ENCODE results near the gene EMILIN2.
"Not testable (repeated sequence)": the region's sequence is repeated elsewhere in the genome, so short reads cannot be mapped to it uniquely, and the experiment has no call there.

EMILIN2 gene

DNA sequence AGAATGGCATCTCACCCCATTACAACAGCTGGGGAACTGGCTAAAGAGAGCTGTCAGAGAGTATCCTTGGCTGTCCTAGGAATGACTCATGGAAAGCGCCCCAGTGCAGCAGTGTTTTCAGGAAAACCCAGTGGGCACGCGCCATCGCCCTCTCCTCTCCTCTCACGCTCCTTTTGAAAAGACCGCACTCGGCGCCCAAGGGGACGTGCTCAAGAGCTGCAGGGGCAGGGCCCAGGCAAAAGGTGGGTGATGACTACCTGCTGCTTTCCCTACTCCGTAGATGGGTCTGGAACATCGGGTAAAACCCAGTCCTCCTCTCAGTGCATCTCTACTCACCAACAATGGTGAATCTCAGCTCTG is 68.1 kb downstream of the EMILIN2 start:
- Mint-ChIP-seq H3K9me3 (no peaks in the 10 kb centered on the region), H3K27ac (peak overlapping the region; percentile 84 to 91 (median 84)), H3K4me1 (peaks cover 38% of the 10 kb centered on the region), H3K36me3 (ENCODE audit: low read depth) (peaks cover 30% of the 10 kb centered on the region), H3K27me3 (ENCODE audit: low read depth) (no peaks in the 10 kb centered on the region), H3K4me3 (no peak overlapping the region)
- no peak for TF ChIP-seq CTCF (IDR thresholded peaks at IDR 0.05; ENCODE audit: unreplicated experiment in 3 of 3)

DNA sequence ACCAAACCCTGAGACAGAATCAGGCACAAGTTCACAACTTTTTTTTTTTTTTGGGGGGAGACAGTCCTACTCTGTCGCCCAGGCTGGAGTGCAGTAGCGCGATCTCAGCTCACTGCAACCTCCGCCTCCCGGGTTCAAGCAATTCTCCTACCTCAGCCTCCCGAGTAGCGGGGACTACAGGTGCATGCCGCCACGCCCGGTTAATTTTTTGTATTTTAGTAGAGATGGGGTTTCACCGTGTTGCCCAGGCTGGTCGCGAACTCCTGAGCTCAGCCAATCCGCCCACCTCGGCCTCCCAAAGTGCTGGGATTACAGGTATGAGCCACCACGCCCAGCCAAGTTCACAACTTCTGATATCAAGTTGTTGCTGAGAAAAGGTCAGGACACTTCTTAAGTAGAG is 68.7 kb downstream of the EMILIN2 start:
- Mint-ChIP-seq H3K27ac (peak overlapping the region in 1 of 3 experiments; percentile 89), H3K4me1 (peaks cover 38% of the 10 kb centered on the region), H3K36me3 (ENCODE audit: low read depth) (peaks cover 35% of the 10 kb centered on the region)
- H3K27me3 Mint-ChIP-seq (ENCODE audit: low read depth); H3K4me3 Mint-ChIP-seq; H3K9me3 Mint-ChIP-seq: not testable (repeated sequence)

DNA sequence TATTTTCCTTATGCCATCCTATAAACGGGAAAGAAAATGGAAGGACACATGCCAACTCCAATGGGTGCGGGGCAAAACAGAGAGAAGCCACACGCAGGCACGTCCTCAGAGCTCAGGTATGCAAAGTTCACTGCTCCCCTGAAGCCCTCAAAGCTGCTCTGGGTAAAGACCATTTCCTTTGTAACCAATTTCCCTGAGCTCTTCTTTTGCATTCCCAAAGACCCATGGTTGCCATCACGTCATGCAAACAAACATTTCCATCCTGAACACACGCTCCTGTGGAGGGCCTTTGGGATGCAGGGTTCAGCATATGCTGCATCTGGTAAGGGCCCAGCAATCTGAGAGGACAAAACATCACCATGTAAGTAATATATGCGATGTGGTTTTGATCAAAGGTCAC is 69.4 kb downstream of the EMILIN2 start:
- H3K4me1 Mint-ChIP-seq = peaks cover 38% of the 10 kb centered on the region
- TF ChIP-seq CTCF (IDR thresholded peaks at IDR 0.05; ENCODE audit: unreplicated experiment in 3 of 3) = no peak
- peaks cover 35% of the 10 kb centered on the region for H3K36me3 Mint-ChIP-seq (ENCODE audit: low read depth)
- H3K9me3 Mint-ChIP-seq = no peaks in the 10 kb centered on the region
- peak overlapping the region; percentile 89 to 91 (median 89) for H3K27ac Mint-ChIP-seq
- H3K4me3 Mint-ChIP-seq = no peak overlapping the region
- no peaks in the 10 kb centered on the region for H3K27me3 Mint-ChIP-seq (ENCODE audit: low read depth)

DNA sequence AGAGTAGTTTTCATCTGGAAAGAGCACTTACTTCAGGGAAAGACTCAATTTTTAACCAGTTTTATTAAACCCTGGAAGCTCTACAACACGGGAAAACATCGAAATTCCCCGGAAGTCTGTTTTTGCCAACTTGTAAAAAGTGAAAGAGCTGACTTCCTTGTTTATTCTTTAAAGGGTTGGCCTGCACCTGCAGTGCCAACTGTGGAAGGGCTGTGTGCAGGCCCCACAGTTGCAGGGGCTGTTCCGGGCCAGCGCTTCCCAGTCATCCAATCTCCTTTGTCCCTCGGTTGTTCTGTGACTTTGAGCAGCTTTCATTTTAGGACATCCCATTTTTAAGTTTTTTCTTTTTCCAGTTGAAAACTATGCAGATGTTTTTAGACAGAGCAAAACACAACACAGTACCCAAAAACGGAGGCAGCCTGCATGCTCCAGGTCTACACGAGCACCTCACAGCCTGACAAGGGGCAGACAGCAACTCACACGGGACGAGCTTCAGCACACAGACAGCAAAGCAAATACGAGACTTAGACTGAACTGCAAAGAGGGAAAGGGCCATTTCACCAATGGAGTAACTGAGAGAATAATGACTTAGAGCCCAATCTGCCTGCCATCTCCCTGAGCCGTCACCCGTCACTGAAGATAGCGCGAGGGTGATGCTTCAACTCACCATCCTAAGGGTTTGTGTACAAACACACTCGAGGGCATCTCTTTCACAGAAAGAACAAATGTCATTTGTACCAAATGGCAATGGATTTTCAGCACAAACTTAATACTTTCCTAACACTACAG is 70.6 kb downstream of the EMILIN2 start:
- Mint-ChIP-seq H3K36me3 (ENCODE audit: low read depth) (peaks cover 42% of the 10 kb centered on the region), H3K9me3 (no peaks in the 10 kb centered on the region), H3K27ac (peak overlapping the region; percentile 89 to 91 (median 89)), H3K4me1 (peaks cover 38% of the 10 kb centered on the region), H3K27me3 (ENCODE audit: low read depth) (no peaks in the 10 kb centered on the region), H3K4me3 (no peak overlapping the region)
- no peak for TF ChIP-seq CTCF (IDR thresholded peaks at IDR 0.05; ENCODE audit: unreplicated experiment in 3 of 3)

DNA sequence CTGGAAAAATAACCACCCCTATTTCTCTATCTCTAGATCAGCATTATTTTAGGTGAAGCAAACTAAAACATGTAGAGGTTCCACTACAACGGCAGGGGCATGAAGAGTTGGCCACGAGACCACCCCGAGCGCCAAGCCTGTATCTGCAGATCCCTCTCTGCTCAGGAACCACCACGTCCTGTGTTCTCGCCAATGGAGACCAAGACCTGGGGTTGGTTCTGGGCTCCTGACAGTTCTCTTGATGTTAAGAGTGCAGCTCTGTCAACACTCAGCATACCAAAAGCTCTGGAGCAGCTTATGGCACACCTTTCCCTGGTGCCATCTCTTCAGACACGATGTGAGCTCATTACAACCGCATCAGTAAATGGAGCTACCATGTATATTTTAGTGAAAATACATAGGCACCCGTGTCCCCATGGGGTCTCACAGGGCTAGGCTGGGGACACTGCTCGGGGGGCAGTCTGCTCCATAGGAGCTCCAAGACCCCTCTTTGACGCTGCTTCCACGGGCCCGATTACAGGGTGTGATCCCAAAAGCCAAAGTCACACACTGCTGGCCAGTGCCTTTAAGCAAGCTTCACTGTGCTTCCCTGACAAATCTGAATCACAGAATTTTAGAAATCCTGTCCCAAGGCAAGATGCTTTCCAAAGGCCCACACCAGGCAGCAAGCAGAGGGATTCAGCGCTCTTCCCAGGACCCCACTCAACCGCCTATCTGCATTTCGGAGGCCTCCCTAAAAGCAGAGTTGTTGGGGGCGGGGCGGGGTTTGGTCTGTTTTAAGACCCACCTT is 72.2 kb downstream of the EMILIN2 start:
- no peaks in the 10 kb centered on the region for H3K9me3 Mint-ChIP-seq
- peaks cover 27% of the 10 kb centered on the region for H3K4me1 Mint-ChIP-seq
- H3K4me3 Mint-ChIP-seq = no peak overlapping the region
- H3K27me3 Mint-ChIP-seq (ENCODE audit: low read depth) = no peaks in the 10 kb centered on the region
- H3K27ac Mint-ChIP-seq = peak overlapping the region in 1 of 3 experiments; percentile 89
- TF ChIP-seq CTCF (IDR thresholded peaks at IDR 0.05; ENCODE audit: unreplicated experiment in 3 of 3) = no peak
- H3K36me3 Mint-ChIP-seq (ENCODE audit: low read depth) = peaks cover 44% of the 10 kb centered on the region

- no peaks in the 10 kb centered on the region for H3K27me3 Mint-ChIP-seq (ENCODE audit: low read depth)
- no peak overlapping the region for H3K27ac Mint-ChIP-seq
- H3K4me1 Mint-ChIP-seq = peaks cover 21% of the 10 kb centered on the region
- no peak overlapping the region for H3K4me3 Mint-ChIP-seq
- no peaks in the 10 kb centered on the region for H3K9me3 Mint-ChIP-seq
- peaks cover 46% of the 10 kb centered on the region for H3K36me3 Mint-ChIP-seq (ENCODE audit: low read depth)
- no peak for TF ChIP-seq CTCF (IDR thresholded peaks at IDR 0.05; ENCODE audit: unreplicated experiment in 3 of 3)
These were observed 72.8 kb downstream of the EMILIN2 start for GRCh38 chr18:2919600-2919999.
